GM12801 (cell line): Measurements from ENCODE around the gene IPO13.

Experiments used
- CTCF ChIP-seq: IDR thresholded peaks from one replicate; pipeline ENCODE4 v1.5.1; 2011; ENCODE audit warnings: control low read depth; ENCODE audit not compliant: insufficient read length; ENCODE audit errors: extremely low read depth

IPO13 gene

GRCh38 chr1:44015206-44015605, 68.5 kb downstream of the IPO13 start:
- no peak for TF ChIP-seq CTCF

- TF ChIP-seq CTCF: no peak
These were observed 69.5 kb downstream of the IPO13 start for GRCh38 chr1:44016041-44016889.

GRCh38 chr1:44016890-44017400, 70.2 kb downstream of the IPO13 start:
- TF ChIP-seq CTCF: no peak
